ENCODE results near the gene HOXC5.
"Not testable (repeated sequence)": the region's sequence is repeated elsewhere in the genome, so short reads cannot be mapped to it uniquely, and the experiment has no call there.

Gene HOXC5

DNA sequence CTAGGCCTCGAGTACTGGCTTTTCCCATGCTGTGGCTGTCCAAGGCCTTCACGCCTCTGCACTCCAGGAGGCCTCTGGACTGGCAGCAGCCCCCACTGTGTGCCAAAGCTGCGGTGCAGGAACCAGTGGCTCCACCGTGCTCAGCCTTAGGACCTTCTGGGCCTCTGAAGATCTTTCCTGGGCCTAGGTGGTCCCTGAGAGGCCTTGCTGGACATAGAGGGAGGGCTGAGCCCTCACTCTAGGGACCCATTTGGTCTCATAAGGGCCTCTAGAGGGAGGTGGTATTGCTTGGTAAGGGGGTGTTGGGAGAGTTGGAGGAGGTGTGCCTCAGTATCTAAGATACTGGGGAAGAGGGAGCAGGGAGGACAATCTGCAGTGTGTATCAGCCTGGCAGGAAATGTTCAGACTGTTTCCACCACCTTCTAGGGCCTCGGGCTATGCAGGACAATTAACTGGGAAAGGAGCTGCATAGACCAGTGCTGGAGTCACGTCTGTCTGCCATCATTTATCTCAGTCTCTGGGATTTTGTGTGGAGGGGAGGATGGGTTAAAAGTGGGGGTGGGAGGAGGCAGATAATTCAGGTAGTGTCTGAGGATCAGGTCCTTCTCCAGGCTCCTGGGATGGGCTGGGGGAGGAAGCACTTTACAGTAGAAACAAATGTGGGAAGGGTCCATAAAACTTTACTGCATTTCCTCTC, 2.9 kb downstream of the HOXC5 start:
- no peak for DNase-seq

DNA sequence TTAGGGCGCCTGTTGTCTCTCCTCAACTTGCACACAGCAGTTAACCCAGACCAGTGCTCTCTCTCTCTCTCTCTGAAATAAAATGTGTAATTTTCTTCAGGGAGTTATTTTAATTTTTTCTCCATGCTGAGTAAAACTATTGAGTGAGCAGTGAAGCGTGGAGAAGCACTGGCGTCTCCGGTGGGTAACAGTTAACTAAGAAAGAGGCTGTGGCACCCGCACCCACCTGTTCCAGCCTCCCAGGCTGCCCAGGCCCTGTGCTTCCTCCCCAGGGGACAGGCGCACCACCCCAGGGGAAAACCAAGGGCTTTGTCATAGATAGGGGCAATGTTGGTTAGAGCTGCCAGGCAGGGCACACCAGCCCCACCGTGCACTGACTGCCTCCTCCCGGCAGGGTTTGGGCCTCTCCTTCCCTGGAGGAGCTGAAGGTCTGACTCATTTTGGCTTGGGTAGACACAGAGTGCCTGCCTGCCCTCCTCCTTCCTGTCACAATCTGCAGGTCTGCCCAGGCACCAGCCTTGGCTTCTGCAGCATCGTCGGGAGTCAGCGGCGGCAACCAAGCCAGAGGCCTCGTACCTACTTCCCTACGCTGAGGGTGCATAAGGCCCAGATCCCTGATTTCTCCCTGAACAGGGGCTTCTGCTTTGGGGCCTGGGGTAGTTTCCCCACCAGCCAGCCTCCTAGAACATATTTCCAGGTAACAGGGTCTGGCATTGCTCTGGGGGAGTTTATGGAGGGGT, 3.9 kb downstream of the HOXC5 start:
- no peak for DNase-seq

DNA sequence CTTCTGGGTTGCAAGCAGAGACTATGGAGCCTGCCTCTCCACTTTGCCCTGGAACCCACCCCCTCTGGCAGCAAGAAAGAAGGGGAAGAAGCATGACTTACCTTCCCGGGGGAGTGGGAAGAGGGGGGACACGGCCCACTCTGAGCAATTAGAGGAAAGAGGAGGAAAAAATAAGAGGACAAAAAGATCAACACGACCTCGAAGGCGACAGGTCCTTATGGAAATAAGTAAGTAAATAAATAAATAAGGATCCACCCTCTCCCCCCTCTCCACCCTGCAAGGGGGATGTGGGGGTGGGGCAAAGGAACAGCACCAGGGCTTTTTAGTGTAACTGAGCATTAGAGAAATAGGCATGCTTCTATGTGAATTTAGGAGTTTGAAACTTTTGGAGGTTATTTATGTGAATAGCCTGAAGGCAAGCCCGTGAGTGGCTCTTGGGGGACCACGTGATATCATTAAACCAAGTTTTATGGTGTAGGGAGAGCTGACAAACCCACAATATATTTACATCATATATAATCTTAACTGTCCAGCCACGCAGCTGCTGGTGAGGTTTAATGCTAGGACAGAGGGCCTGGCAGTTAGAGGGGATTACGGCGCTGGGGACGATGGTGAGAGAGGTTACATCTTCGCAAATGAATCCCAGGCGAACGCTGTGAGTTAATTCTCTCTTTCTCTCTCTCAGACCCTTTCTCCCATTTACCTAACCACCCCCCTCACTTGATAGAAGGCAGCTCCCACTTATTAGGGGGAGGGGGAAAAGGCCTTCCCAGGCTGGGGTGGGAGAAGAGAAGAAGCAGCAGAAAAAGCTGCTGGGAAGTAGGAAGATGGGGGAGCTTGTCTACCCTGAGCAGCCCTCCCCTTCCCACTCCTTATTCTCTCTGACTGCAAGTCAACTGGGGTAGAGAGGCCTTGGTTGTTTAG, 4.8 kb downstream of the HOXC5 start:
- no peak for DNase-seq

DNA sequence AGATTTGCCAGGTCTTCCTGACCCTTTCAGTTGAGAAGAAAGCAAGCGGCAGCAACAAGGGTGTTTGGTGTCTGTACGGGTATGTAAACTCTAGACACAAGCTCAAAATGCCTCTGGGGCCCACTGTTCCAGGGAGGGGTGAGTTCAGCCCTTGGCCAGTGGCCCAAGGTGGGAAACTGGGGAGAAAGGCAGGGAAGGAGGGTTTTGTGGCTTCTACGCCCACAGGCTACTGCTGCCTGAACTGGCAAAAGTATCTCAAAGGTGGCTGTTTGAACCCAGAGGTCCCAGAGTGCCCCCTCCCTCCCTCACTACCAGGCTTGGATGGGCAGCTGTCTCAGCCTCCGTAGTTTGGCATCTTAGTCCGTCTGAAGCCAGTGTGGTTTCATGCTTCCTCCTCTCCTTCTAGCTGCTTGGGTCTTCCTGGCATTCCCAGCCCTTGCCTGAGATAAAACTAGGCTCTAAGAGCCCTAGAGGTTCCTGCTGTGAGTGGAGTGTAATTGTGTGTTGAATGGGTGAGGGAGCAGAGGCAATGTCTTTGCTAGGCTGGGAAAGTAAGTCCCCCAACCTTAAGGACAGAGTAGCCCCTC, 5.5 kb downstream of the HOXC5 start:
- no peak for DNase-seq

DNA sequence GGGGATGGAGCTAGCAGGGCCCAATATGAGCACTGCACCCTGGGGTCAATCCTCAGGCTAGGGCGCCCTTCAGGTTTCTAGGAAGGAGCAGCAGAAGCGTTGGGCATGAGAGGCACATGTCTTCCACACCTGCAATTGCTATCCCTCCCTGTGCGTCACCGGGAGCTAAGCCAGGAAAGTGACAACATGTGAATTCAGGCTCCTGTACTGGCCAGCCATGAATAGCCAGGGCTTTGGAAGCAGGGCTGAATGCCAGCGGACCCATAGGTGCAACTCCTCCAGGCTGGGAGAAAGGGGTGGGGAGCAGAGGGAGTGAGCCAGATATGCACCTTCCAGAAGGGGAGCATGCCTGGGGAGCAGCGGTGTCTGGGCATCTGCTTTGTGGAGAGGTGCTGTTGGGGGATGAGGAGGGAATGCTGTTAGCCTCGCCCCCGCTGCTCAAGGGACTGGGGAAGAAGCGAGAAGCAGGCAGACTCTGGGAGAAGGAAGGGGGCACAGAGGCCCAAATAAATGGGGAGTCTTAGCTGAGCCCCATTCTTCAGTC, 6.1 kb downstream of the HOXC5 start:
- DNase-seq = no peak

DNA sequence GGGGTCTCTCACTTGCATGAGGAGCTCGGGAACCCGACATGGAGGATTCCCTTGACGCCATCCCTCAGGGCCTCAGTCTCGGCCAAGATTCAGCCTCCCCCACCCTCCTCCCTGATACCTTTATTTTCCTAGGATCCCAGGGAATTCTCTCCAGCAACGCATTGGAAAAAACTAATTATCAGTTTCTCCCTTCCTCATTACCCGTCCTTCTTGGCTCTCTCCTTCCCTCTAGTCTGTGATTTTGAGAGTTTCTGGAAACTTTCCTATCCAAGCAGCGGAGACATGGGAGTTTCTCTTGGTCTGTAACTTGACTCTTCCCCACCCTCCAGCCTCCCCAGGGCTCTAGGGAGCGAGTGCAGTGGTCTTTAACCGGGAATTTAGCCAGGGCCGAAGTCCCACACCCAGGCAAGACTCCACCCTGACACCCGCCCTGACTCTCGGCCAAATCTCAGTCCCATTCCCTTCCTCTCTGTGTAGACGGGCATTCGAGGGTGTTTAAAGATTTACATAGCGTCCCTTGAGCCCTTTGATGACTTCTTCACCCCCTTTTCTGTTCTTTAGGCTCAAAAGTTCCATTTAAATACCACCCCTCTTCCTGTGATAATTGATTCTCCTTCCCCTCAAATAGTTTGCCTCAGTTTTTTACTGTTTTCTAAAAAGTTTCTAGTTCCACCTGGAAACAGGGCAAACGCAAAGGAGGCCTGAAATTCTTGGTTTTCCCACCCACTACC, 6.7 kb downstream of the HOXC5 start:
- no peak for DNase-seq

DNA sequence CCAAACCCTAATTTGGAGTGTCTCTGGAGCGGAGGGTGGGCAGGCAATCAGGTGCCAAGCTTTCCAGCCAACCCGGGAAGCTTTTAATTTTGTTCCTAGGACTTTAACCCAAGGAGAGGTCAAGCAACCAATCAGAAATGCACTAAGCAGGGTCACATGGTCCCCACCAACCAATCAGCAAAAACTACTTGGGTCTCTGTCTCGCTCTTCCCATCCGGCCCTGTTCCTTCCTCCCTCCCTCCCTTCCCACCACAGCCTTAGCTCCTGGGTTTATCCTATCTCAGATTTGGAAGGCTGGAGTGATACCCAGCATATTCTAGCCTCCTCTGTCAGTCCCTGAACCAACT, 7.3 kb downstream of the HOXC5 start:
- DNase-seq = no peak

DNA sequence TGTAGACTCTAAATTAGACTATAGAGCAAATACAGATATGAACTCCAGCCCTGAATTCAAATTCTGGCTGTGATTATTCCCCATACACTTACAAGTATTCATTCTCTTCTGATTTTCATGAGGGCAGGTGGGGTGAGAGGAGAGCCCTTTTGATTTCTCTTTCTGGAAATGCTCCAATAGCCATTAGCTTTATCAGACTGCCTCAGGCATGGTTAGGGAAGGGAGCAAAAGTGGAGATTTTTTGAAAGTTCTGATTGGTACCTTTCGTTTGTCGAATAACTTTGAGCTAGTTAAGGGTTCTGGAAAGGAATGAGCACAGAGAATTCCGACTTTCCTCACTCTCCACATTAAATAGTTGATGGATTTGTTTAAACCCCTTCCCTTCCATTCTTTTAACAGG, 7.8 kb downstream of the HOXC5 start:
- DNase-seq = no peak

DNA sequence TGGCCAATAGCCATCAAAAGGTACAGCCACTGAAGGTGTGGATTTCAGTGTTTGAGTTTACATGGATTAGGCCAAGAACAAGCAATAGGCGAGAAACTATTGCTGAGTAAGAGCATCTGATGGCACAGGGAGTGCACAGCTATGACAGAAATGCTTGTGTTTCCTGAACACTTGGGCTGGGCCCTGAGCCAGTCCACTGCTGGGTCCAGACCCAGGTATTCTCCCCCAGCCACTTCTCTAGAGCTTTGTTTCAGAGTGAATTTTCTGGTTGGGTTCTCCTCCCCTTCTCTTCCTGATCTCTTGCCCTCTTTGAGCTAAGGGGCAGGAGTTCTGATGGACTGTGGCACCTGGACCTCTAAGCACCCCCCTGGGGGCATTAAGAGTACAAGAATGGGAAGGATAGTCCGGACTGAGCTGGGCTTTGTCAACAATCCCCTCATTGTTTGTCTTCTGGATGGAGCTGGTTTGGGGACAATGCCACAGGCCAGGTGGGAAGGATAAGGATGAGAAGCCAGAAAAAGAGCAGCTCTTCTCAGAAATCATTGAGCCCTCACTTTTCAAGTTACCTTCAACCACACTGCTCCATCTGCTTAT, 8.3 kb downstream of the HOXC5 start:
- DNase-seq = no peak

DNA sequence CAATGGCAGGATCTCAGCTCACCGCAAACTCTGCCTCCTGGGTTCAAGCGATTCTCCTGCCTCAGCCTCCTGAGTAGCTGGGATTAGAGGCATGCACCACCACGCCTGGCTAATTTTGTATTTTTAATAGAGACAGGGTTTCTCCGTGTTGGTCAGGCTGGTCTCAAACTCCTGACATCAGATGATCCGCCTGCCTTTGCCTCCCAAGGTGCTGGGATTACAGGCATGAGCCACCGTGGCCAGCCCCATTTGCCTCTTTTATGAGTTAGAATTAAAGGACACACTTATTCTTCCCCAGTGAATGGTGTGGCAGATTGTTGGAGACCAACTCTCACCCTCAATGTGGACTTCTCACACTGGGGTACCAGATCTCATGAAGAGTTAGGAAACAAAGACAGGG, 9.2 kb downstream of the HOXC5 start:
- DNase-seq = not testable (repeated sequence)

DNA sequence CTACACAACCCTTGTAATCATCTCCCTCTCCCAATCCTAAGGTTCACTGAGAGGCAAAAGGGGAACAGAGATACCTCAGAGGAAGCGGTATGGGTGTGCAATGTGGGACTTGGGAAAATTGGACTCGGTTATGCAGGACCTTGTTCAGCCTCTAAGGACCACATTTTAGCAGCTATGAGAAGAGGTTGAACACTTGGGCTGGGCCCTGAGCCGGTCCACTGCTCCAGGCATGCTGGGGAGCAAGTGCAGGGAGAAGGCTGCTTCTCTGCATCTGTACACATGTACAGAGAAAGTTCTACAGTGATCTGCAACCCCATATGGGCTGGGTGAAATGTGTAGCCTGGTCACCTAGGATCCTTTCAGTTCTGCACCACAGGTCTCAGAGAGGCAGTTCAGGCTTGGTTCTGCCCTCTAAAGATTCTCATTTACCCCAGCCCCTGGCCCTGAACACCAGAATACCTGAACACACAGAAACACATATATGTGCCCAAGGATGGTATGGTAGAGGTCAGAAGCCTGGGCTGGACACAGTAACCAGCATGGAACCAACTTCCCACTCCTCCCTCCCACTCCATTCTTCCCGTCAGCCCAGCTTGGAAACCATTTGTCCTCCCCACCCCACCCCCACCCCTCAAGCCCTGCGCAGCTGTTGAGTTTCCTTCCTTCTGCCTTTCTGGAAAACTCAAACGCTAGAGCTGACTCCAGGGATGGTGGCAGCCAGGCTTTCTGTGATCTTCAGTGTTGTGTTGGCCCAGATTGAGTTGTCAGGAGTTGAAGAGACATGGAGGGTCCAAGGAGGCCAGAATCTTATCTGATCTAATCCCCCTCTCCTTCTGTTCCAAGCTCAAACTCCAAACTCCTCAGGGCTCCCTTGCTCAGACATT, 10.4 kb downstream of the HOXC5 start:
- no peak for DNase-seq

DNA sequence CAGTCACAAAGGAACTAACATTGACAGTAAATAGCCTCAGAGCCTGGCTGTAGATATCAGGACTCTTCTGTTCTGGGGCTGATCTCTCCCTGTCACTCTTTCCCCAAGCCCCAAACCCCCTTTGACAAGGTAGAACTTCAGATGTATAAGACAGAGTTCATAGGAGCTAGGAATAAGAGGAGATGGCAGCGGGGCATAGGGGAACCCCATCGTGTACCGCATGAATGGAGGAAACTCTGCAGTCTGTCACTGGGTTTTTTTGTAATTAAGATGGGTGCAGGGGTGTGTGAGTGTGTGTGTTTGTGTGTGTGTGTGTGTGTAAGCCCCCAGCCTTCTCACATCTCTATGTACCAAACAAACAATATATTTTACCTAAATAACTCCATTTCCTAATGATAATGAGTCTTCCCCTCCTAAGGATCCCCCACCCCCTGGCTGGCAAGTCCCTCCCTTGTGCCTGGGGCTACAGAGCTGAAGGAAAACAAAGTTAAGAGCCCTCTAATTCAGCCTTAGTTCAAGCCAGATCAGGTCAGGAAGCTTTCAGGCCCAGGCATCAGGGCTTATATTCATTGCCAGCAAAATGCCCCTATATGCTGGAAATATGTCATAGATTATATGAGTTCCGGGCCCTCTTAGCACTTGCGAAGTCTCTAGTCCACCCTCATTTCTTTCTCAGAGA, 11.7 kb downstream of the HOXC5 start:
- DNase-seq = no peak

DNA sequence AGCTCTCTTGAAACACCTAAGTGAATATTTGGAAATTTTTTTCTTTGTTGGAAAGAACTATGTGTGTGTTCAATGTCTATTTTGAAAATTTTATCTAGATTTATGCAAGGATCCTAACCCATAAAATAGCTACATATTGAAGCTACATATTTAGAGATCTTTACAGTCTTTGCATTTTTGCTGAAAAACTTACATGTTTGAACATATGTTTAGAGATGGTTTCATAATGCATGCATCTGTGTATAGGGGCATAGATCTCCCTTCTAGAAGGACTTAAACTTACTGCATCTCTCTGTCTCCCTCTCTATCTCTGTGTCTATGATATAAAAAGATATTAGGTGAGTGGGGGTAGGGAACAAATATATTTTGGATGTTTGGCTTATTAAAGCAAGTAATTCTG, 12.6 kb downstream of the HOXC5 start:
- DNase-seq = no peak

DNA sequence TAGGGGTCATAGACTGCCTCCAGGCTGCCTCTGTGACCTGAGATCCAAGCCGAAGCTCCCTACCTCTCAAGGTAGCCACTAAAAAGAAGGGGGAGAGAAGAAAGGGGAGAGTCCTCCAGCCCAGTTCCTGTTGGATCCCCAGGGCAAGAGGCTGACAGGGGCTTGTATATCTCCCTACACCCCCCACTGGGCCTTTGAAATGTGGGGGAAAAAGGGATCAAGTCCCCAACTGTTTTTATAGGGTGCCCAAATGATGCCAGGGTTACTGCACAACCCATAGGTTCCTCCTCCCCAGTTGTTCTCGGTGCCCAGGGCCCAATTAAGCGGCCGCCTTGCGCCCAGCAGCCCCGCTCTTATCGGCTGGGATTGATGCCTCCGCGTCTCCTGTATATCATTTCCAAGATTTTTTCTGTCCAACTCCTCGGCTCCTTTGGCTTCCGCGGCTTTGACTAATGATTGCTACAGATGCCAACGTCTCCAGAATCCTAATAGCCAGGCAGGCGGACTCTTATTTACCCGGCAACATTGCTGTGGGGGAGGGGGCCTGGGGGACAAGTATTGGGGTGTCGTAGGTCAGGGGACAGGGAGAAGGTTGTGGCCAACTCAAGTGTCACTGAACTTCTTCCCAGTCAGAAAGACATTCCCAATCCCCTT, 13.1 kb downstream of the HOXC5 start:
- no peak for DNase-seq

DNA sequence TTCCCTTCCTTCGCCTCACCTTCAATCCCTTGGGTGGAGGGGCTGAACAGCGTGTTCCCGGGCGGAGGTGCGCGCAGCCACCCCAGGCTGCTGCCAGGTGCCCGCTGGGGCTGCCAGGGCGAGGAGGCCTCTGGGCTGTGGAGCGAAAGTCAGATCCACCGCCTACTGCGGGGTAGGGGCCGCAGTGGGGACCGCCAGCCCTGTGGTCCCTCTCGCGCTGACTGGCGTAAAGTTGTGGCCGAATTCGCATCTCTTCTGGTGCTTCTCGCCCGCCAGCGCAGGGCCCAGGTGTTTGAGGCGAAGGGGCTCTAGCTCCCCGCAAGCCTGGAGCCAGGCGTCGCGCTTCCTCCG, 13.9 kb downstream of the HOXC5 start:
- no peak for DNase-seq

DNA sequence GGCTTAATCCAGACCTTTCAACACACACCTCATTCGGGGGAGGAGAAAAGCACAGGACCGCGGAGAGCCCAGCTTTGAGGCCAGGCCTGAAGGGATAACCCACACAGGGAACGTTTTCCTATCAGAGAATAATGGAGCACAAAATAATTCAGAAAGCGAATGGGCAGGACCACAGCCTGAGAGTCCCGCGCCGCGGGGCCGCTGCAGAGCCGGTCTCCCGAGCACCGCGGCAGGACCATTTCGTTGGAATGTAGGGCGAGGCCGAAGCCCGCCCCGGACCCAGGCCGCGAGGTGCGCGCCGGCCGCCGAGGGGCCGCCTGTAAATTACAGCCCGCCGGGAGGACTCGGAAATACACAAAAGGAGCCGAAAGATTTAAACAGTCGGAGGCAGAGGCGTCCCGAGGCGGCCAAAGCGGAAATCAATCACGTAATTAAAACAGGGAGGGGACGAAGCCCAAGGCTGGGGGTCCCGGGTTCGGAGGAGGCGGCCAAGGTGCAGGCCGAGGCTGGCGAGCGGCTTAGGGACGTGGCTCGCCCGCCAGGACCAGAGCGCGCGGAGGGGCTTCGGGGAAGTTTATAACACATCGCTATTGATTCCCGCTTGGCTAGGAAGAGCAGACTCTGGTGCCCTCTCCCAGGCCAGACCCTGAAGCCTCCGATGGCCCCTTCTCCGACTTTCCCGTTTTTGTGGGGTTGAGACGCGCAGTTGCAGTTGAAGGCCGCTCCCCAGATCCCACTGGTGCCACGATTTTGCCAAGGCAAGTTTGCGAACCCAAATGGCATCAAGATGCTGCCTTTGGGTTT, 14.5 kb downstream of the HOXC5 start:
- DNase-seq = no peak

DNA sequence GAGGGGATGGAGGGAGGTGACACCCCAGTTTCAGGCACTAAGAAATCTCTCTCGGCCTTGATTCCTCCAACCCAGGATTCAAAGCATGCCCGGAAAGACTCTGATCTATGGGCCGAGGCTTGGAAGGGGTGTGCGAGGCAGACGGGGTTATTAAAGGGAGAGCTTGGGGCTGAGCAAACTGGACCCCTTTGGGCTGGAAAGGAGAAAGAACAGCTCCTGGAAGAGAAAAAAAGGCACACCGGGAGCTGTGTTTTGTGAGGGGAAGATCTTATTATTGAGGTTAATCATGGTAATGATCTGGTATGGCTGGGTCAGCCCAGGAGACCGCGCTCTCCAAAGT, 15.1 kb downstream of the HOXC5 start:
- DNase-seq = no peak

DNA sequence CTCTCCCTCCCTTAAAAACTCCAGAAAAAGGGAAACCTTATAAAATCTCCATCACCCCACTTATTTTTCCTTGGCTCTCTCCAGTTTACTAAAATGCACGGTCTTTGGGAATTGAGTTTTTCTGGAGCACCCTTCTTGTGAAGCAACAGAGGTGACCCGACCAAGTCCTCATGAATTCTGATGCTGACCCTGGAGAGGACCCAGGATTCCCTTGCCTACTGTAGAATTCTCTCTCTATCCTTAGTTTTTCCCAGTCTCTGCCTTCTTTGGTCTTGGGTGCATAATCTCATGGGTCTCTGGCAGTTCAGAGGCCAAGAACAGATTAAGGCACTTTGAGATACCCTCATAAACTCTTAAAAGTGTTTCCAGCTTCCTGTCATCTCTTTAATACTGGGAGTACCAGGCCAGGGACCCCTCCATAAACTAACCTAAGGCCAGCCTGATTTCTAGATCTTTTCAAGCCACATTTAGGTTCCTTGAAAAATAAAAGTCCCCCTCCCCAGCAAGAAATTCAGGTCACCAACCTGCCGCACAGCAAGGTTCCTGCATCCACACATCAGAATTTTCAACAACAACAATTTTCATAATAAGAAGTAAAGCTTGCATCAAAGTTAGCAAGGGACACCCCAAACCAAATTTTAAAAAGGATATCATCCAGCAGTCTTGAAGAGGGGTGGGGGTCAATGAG, 15.7 kb downstream of the HOXC5 start:
- no peak for DNase-seq
